Measurements from ENCODE around the gene KIF16B. TPM values are rescaled to one million over a fixed set of nuclear protein-coding genes. Genes with fewer than 3 reads are reported as not detected.

Gene KIF16B
- total and polyA plus RNA-seq, 9 of the 15 experiments (the other 6 are each of a cell fraction or from before 2014, with no cell fraction given): 1.00 to 10.6 (median 8.5) TPM

GRCh38 chr20:16474363-16474762 lies 98.9 kb downstream of the KIF16B start (continued):
- no peak for TF ChIP-seq ZBTB11 (CRISPR knock-in tag; IDR thresholded peaks at IDR 0.05)
- no peak for TF ChIP-seq MTA3 (IDR thresholded peaks at IDR 0.05; ENCODE audit: borderline replicate concordance)
- no peak for TF ChIP-seq TEAD4 (IDR thresholded peaks at IDR 0.05; ENCODE audit: low read length)
- TF ChIP-seq TEAD4 (CRISPR knock-in tag; IDR thresholded peaks at IDR 0.05; ENCODE audit: borderline replicate concordance): no peak
- TF ChIP-seq ZNF655 (CRISPR knock-in tag; IDR thresholded peaks at IDR 0.05): no peak
- no peak for TF ChIP-seq MBD1 (CRISPR knock-in tag; IDR thresholded peaks at IDR 0.05)
- TF ChIP-seq XRCC3 (IDR thresholded peaks at IDR 0.05): no peak
- TF ChIP-seq TSC22D4 (tag; IDR thresholded peaks at IDR 0.05): no peak
- TF ChIP-seq TRIM25 (IDR thresholded peaks at IDR 0.05; ENCODE audit: borderline replicate concordance): no peak
